NOMO-1 (cell line): ENCODE results near the gene MPZL2.

Source experiments
- DNase-seq, 2 experiments: peaks; one replicate each; lab custom pipeline; 2025; ENCODE audit not compliant: unreplicated experiment in 2 of 2; lab: John Stamatoyannopoulos, UW

The MPZL2 gene

DNA sequence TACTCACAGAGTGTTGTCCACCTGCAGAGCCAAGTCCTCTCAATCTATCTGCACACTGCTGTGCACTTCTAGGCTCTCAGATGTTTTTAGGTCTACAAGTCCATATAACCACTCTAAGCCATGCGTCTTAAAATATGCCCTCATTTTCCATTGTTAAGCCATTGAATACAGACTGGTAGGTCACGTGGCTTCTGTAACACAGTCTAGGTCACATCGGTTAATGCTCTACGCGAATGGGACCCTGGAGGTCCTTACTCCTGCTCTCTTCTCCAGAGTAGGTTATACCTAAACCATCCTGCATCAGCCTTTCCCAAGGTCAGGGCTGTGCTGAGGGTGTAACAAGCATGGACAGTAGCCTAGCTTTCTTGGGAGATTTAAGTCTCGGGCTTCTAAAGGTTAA is 40.1 kb downstream of the MPZL2 start:
- no peak for DNase-seq

- DNase-seq = no peak
Measured at GRCh38 chr11:118223570-118223969, 40.5 kb downstream of the MPZL2 start.

- DNase-seq = no peak
Measured at GRCh38 chr11:118222437-118222836, 41.7 kb downstream of the MPZL2 start.

DNA sequence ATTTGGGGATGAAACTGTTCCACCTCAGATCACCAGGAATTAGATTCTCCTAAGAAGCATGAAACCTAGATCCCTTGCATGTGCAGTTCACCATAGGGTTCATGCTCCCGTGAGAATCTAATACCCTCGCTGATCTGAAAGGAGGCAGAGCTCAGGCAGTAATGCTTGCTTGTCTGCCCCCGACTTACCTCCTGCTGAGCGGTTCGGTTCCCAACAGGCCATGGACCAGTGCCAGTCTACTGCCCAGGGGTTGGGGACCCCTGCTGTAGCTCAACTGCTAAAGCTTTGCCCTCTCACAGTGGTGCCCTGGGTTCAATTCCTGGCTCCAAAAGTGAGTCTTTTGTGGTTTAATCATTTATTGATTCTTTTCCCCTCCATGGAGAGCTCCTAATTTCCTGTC is 42.7 kb downstream of the MPZL2 start:
- no peak for DNase-seq

- DNase-seq = no peak
Measured at GRCh38 chr11:118219732-118220131, 44.4 kb downstream of the MPZL2 start.

DNA sequence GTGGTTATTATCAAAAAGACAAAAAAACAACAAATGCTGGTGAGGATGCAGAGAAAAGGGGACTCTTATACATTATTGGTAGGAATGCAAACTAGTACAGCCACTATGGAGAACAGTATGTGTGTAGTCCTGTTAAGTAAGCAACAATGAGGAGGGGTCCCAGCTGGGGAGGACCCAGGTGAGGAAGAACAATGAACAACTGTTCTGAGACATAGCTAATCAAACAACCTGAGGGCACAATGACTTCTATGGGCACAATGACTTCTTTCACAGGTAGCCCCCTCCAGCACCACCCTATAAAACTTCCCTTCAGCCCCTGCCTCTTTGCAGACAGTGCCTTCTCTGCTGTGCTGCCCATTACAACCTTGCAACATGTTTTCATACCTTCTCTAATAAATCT is 44.9 kb downstream of the MPZL2 start:
- DNase-seq = no peak

DNA sequence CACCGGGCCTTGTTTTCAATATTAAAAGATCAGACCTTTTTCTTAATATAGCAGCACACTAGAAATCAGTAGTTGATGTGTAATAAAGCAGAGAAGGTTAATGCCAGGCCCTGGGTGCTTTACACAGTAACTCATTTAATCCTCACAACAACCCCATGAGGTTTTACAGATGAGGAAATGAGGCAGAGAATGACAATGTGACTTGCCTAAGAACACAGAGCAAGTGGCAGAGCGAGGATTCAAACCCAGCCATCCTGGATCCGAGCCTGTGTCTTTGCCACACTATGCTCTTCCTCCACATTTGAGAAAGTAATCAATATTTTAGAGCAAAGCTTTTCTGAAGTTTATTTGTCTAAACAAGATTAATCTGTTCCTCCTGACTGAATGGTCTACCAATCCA is 46.5 kb downstream of the MPZL2 start:
- DNase-seq = no peak

GRCh38 chr11:118216621-118217481 is 47.2 kb downstream of the MPZL2 start:
- DNase-seq = no peak

DNA sequence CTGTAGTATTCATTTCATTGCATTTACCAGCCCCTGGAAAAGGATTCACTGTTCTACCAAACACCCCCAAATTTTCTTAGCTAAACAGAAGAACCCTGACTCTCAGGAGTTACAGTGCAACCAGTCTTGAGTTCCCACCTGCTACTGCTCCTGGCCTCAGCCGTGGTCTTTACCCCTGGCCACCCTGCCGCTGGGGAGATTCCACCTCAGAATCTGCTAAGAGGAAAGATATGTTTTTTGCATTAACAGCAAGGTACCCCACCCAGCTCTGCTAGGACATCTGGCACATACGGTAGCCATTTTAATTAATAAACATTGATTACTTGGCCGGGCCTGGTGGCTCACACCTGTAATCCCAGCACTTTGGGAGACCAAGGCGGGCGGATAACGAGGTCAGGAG is 48.3 kb downstream of the MPZL2 start:
- DNase-seq = no peak

DNA sequence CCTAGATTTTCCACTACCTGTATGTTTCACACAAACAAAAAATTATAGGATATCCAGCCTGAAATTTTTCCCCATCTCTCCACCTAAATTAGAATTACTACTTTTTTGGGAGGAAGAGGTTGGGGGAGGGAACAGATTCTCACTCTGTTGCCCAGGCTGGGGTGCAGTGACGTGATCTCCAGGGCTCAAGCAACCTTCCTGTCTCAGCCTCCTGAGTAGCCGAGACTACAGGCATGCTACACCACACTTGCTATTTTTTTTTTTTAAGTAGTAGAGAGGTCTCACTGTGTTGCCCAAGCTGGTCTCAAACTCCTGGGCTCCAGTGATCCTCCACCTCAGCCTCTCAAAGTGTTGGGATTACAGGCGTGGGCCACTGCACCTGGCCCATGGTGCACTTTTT is 48.8 kb downstream of the MPZL2 start:
- DNase-seq = no peak

- DNase-seq = peak; percentile 91 to 95
Measured at GRCh38 chr11:118214210-118214914, 49.7 kb downstream of the MPZL2 start.

DNA sequence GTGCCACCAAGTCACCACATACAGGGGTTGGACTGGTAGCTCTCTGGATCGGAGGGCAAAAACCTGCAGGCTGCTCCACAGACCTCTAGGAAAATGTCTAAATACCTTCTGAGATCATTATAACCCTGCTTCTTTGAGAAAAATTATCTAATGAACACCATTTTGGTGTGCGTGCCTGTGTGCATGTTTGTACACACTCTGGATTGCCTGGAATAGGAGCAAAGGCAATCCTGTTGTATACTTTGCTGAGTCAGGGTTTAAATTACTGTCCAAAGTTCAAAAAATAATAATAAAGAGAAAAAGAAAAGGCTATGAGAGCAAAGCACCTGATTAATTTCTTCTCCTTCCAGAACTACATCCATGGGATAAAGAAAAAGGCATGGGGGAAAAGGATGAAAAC is 50.3 kb downstream of the MPZL2 start:
- DNase-seq = no peak

DNA sequence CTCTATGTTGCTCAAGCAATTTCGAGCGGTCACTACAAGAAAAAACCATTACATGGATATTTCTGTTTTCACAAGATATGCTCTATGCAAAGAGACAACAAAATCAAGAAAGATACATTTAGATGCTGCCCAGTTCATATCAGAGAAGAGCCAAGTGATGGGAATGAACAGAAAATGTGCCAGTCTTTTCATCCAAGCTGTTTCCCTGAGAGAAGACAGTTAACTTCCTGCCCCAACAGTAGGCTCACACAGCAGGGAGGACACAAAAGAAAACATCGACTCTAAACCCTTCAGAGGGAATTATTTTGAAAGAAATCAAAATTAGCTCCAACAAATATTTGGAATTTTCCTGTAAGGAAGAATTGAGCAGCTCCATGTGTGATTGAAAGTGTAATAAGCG is 50.9 kb downstream of the MPZL2 start:
- no peak for DNase-seq

DNA sequence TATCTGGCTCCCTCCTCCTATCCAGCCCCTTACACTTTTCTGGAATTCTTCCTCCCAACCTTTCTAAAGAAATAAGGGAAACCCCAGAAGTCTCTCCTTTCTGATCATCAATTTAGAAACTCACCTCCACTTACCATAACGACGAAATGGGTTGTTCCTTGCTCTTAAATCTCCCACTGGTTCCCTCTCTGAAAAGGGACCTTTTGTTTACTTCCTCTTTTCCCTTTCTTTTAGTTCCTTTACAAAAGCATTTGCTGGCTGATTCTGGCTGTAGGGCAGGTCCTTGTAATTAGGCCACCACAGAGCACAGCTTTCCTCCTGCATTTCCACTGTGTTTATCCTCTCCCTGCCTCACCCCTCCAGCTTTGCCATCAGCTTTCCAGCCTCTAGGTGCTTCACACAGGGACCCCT is 51.3 kb downstream of the MPZL2 start:
- peak; percentile 26 to 71 for DNase-seq

DNA sequence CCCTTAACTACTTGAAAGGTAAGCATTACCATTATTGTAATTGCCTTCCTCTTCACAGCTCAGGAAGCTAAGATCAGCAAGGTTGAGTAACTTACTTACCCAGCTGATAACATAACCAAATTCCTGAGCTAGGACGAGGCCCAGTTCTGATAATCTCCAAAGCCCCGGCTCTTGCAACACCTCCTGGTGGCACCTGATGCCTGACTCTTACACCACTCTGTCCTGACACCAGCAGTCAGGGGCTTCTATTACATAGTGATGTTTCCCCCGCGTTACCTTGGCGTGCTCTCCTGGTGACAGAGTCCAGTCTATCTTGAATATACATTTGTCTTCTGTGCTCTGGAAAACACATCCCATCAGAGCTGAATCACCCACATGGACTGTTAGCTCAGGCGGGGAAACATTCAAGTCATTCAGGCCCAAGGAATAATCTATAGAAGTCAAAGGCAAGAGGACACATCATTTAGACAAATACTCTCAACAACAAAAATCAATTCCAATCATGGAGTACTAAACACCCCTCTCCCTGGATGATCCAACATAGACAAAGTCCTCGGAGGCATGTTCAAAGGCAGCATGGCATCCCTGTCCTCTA is 51.9 kb downstream of the MPZL2 start:
- DNase-seq = peak; percentile 45 to 73

DNA sequence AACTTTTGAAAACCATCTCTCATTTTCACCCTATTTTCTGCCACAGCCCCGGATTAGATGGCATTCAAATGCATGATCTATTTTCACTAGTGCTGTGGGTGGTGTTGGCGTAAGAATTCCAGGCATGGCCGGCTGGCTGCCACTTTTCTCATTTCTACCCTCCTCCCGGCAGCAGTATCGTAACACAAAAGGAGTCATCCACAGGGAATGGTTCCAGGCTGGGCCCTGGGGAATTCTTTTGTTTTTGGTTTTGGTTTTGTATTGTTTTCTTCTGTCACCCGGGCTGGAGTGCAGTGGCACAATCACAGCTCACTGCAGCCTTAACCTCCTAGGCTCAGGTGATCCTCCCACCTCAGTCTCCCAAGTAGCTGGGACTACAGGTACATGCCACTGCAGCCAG is 53.1 kb downstream of the MPZL2 start:
- DNase-seq = no peak

DNA sequence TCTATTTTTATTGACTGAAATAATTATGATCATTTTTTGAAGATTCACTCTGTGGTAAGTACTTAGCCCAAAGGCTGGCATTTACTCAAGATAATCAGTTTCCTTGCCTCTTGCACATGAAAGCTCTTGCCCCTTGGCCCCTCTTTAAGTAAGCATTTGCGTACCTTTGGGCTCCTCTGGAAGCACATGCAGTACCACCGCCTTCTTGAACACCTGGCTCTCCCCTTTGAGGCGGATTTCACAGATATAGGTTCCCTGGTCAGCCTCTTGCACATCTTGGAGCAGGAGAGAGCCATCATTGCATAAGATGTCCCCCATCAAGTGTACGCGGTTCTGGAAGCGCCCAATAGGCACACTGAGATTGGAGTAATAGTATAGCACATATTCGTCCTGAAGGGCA is 53.8 kb downstream of the MPZL2 start:
- no peak for DNase-seq

DNA sequence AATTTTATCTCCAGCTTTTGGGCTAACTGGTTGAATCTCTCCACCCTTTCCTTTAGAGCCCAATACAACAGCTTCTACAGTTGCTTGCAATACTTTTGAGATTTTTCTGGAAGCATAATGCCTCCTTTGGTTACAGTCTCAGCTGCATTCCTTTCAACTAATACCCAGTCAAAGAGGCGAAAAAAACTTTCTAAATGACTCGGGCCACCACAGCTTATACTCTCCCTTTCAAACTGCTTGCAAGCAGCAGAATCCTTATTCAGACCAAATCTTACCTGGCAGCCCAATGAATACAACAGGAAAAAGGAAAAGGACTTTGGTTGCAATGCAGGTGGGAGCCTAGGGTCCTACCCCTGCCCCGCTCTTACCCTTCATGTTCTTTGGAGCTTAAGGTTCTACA is 55.1 kb downstream of the MPZL2 start:
- DNase-seq = no peak

DNA sequence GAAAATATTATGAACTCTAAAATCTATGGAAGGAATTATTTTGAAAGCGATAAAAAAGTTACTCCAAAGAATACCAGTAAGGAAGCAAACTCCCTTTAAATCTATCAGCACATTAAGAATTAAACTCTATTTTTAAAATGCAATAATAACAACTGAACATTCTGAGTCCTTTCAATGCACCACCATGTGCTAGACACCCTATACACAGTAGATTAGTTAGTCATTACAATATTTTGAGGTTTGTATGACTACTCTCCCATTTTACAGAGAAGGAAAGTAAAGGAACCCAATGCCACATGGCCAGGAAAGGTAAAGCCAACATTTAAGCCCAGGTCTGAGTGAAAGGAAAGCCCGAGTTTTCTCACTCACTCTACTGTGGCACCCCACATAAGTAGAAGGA is 57.0 kb downstream of the MPZL2 start:
- DNase-seq = no peak

DNA sequence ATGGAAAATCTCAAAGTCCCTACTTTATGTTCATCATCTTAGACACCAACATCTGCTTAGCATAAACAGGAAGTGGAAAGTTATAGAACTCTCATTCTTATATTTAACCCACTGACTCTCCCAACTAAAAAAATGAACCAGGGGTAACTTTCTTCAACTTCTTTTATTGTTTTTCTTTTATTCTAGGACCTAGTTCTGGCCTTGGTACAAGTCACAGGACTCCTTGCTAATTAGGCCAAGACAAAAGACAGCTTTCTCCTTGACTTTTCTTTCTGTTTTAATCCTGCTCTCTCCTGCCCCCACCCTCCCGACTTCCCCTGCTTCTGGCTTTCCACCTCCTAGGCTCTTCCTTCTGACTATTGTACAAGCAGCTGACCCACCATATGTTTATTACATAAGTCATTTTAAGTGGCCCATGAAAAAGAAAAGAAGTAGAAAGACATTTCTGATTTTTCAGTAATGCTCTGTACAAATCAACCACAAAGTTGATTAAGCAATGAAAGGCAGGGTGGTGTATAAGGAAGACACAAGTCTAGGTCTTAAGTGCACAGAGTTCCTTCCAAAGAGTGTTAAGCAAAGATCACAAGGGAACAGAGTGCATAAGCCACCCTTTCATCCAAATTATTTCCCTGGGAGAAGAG is 57.6 kb downstream of the MPZL2 start:
- DNase-seq = peak; percentile 65 to 74

GRCh38 chr11:118205606-118206378 is 58.3 kb downstream of the MPZL2 start:
- DNase-seq = no peak
